22Rv1 (cell line): Measurements from ENCODE around the gene SALL4.

ENCODE experiments used
- ZFX ChIP-seq: fragments of 450-650 bp; IDR thresholded peaks from 2 replicates; pipeline ENCODE4 v1.6.1; 2017; ENCODE audit warnings: antibody characterized with exemption, borderline replicate concordance
- TF ChIP-seq, protein P1 (sequence below): fragments of 450-650 bp; IDR thresholded peaks from 2 replicates; pipeline ENCODE4 v1.5.1; 2017; ENCODE audit warnings: mild to moderate bottlenecking

DNA sequence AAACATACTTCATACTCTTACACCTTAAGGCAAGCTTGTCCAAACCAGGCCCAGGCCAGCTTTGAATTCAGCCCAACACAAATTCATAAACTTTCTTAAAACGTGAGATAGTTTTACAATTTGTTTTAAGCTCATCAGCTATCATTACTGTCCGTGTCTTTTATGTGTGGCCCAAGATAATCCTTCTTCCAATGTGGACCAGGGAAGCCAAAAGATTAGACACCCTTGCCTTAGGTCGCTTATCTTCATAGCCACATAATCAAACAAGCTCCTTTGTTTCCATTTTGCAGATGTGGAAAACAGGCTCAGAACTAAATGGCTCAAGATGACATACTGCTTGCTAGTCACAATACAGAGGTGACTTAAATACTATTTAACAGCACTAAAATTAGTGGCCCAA is 6.0 kb downstream of the SALL4 start:
- TF ChIP-seq, protein P1, sequence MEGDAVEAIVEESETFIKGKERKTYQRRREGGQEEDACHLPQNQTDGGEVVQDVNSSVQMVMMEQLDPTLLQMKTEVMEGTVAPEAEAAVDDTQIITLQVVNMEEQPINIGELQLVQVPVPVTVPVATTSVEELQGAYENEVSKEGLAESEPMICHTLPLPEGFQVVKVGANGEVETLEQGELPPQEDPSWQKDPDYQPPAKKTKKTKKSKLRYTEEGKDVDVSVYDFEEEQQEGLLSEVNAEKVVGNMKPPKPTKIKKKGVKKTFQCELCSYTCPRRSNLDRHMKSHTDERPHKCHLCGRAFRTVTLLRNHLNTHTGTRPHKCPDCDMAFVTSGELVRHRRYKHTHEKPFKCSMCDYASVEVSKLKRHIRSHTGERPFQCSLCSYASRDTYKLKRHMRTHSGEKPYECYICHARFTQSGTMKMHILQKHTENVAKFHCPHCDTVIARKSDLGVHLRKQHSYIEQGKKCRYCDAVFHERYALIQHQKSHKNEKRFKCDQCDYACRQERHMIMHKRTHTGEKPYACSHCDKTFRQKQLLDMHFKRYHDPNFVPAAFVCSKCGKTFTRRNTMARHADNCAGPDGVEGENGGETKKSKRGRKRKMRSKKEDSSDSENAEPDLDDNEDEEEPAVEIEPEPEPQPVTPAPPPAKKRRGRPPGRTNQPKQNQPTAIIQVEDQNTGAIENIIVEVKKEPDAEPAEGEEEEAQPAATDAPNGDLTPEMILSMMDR, result no peak
- no peak for TF ChIP-seq ZFX
